CD14-positive monocyte (primary cell): ENCODE results near the gene CUX1. TPM values are rescaled to one million over a fixed set of nuclear protein-coding genes. Genes with fewer than 3 reads are reported as not detected.

ENCODE experiments used
- DNase-seq, 3 donors: peaks; one replicate each; pipeline ENCODE4 v3.0.0-alpha.2; 2011 to 2022
- H2AFZ ChIP-seq: 2 replicates; pipeline ENCODE4 v1.6.0; 2012; ENCODE audit warnings: mild to moderate bottlenecking, low read depth, low read length, inconsistent platforms; ENCODE audit not compliant: insufficient read depth, poor library complexity, severe bottlenecking
- H3K27ac ChIP-seq, 2 donors: 1 replicate in 1 of 2; 2 replicates in 1 of 2; pipeline ENCODE4 v1.5.1; 2012 to 2013; ENCODE audit warnings: low read length in 2 of 2, control low read depth in 1 of 2, inconsistent platforms in 1 of 2, low read depth in 1 of 2, mild to moderate bottlenecking in 1 of 2
- H3K27me3 ChIP-seq, 2 donors: one replicate each; pipeline versions ENCODE4 v1.6.0 to v1.6.1; 2011 to 2013; ENCODE audit warnings: low read length in 2 of 2; ENCODE audit not compliant: control insufficient read depth in 2 of 2, insufficient read depth in 2 of 2
- H3K36me3 ChIP-seq, 2 donors: replicated peaks in 1 of 2; 1 replicate in 1 of 2; 2 replicates in 1 of 2; pipeline versions ENCODE4 v1.5.1 to v1.6.1; 2012 to 2013; ENCODE audit warnings: low read length in 2 of 2, control low read depth in 1 of 2, inconsistent platforms in 1 of 2, mild to moderate bottlenecking in 1 of 2; ENCODE audit not compliant: insufficient read depth in 2 of 2, control insufficient read depth in 1 of 2
- H3K4me1 ChIP-seq, 2 donors: 1 replicate in 1 of 2; 2 replicates in 1 of 2; pipeline versions ENCODE4 v1.5.1 to v1.6.1; 2012 to 2013; ENCODE audit warnings: low read length in 2 of 2, control low read depth in 1 of 2, inconsistent platforms in 1 of 2, mild to moderate bottlenecking in 1 of 2, moderate library complexity in 1 of 2; ENCODE audit not compliant: insufficient read depth in 2 of 2, control insufficient read depth in 1 of 2
- H3K4me2 ChIP-seq: replicated peaks from 2 replicates; pipeline ENCODE3; 2012; ENCODE audit warnings: low read length, moderate library complexity, mild to moderate bottlenecking; ENCODE audit not compliant: poor library complexity, severe bottlenecking; ENCODE audit errors: extremely low read depth
- H3K4me3 ChIP-seq, 3 experiments: fragments of 200-600 bp in 1 of 3; sonication (generic) in 1 of 3; replicated peaks in 1 of 3; 1 replicate in 2 of 3; 2 replicates in 1 of 3; pipeline ENCODE4 v1.5.1; 2011 to 2013; ENCODE audit warnings: low read length in 3 of 3, mild to moderate bottlenecking in 3 of 3, control low read depth in 2 of 3, low read depth in 2 of 3, inconsistent platforms in 1 of 3, moderate library complexity in 1 of 3
- H3K79me2 ChIP-seq: 2 replicates; pipeline ENCODE4 v1.6.0; 2012; ENCODE audit warnings: mild to moderate bottlenecking, control low read depth, inconsistent platforms, low read length, moderate library complexity; ENCODE audit not compliant: insufficient read depth
- H3K9ac ChIP-seq: 2 replicates; pipeline ENCODE4 v1.6.0; 2017; ENCODE audit warnings: low read length, mild to moderate bottlenecking; ENCODE audit not compliant: insufficient read depth, poor library complexity, severe bottlenecking
- H3K9me3 ChIP-seq, 2 donors: replicated peaks in 1 of 2; 1 replicate in 1 of 2; 2 replicates in 1 of 2; pipeline versions ENCODE4 v1.5.1 to v1.6.1; 2012 to 2013; ENCODE audit warnings: low read length in 2 of 2, control low read depth in 1 of 2; ENCODE audit not compliant: control insufficient read depth in 1 of 2, insufficient read depth in 1 of 2
- H4K20me1 ChIP-seq: 2 replicates; pipeline ENCODE4 v1.6.0; 2012; ENCODE audit warnings: mild to moderate bottlenecking, low read length, control low read depth, moderate library complexity; ENCODE audit not compliant: insufficient read depth
- H3K27ac Mint-ChIP-seq, 7 donors: one replicate each; pipeline ENCODE4 v1.8.0; 2020; ENCODE audit warnings: mild to moderate bottlenecking in 7 of 7, mixed read lengths in 7 of 7, moderate library complexity in 6 of 7, inconsistent platforms in 2 of 7
- H3K27me3 Mint-ChIP-seq, 3 donors: one replicate each; pipeline ENCODE4 v1.8.0; 2021 to 2022; ENCODE audit warnings: low read depth in 3 of 3, mild to moderate bottlenecking in 3 of 3, mixed read lengths in 3 of 3, moderate library complexity in 3 of 3, inconsistent platforms in 1 of 3
- H3K36me3 Mint-ChIP-seq, 2 donors: one replicate each; pipeline ENCODE4 v1.8.0; 2020; ENCODE audit warnings: mixed read lengths in 2 of 2, inconsistent platforms in 1 of 2, mild to moderate bottlenecking in 1 of 2
- H3K4me1 Mint-ChIP-seq: one replicate; pipeline ENCODE4 v1.8.0; 2020; ENCODE audit warnings: mild to moderate bottlenecking, mixed read lengths
- H3K4me3 Mint-ChIP-seq, 2 donors: one replicate each; pipeline ENCODE4 v1.8.0; 2020; ENCODE audit warnings: mild to moderate bottlenecking in 2 of 2, mixed read lengths in 2 of 2, moderate library complexity in 1 of 2
- H3K9me3 Mint-ChIP-seq, 7 donors: one replicate each; pipeline ENCODE4 v1.8.0; 2020 to 2022; ENCODE audit warnings: mixed read lengths in 7 of 7, mild to moderate bottlenecking in 6 of 7, moderate library complexity in 6 of 7, inconsistent platforms in 2 of 7
- WGBS: methylation state at CpG from one replicate; pipeline ENCODE4 v1.1.5; 2013; ENCODE audit warnings: missing lambda C conversion rate; ENCODE audit not compliant: insufficient coverage; 5-methylcytosine and 5-hydroxymethylcytosine counted together
- intact Hi-C, 2 donors: fragments of 100-400 bp; cut with micrococcal nuclease; formaldehyde crosslinking; loops; one replicate each; pipeline versions ENCODE4 v1.15.0 to v1.15.1; 2023
- polyA plus RNA-seq, 3 donors: library from polyadenylated mRNA; depleted of rRNA in 1 of 3; unstranded in 2 of 3; stranded (reverse) in 1 of 3; fragments of 300-500 nt in 2 of 3; fragments of >200 nt in 1 of 3; fragmentation: Illumina TruSeq in 2 of 3; gene quantifications; 1 replicate in 2 of 3; 2 replicates in 1 of 3; pipeline ENCODE4 v1.2.3, GENCODE V29; 2012 to 2021
- TF ChIP-seq, protein P1 (sequence below): fragments of 200-600 bp; IDR thresholded peaks from one replicate; pipeline ENCODE4 v1.8.0; 2022; ENCODE audit warnings: antibody characterized with exemption, mild to moderate bottlenecking

CUX1 gene
- polyA plus RNA-seq, 3 donors = 17.6 to 38.0 (median 28.0) TPM

DNA sequence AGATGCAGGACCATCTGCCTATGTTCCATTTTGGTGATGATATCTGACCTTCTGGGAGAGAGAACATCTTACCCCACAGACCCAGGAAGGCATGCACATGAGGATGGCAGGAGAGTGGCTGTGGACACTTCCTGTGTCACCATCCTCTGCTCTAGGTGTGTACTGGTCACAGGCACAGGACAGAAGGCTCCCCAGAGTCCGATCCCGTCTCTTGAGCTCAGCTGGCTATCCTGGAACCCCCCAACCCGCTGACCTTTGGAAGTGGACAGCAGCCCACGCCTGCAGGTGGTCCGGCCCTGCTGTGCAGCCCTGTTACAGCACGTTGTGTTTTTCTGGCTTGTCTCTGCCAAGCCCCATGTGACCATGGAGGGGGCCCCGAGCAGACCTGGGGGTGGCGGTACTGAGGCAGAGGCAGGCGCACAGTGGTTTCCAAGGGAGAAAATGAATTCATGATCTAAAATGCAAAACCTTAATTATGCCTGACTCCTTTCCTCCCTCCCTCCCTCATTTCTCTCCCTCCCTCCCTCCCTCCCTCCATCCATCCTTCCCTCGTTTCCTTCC lies 178.8 kb downstream of the CUX1 start:
- H3K27ac Mint-ChIP-seq = peak overlapping the region in 3 of 7 donors; percentile 1 to 48 (median 48)
- Histone ChIP-seq H3K4me2 (no peak overlapping the region), H3K9me3 (no peaks in the 10 kb centered on the region), H3K79me2 (peaks cover 88% of the 10 kb centered on the region), H2AFZ (no peak overlapping the region), H3K36me3 (peaks cover 2 to 5% of the 10 kb centered on the region in 2 donors), H3K4me3 (no peak overlapping the region), H3K27me3 (no peaks in the 10 kb centered on the region), H3K9ac (no peak overlapping the region), H3K27ac (no peak overlapping the region), H4K20me1 (peaks cover 100% of the 10 kb centered on the region), H3K4me1 (peaks cover 3 to 10% of the 10 kb centered on the region in 2 donors)
- intact Hi-C loops = no loop called here
- 74% methylated on average over 7 of the region's 10 CpGs for WGBS
- H3K36me3 Mint-ChIP-seq = peaks cover 3 to 24% of the 10 kb centered on the region in 2 donors
- no peak overlapping the region for H3K4me3 Mint-ChIP-seq
- H3K9me3 Mint-ChIP-seq = peaks cover 0 to 4% (median 0%) of the 10 kb centered on the region in 7 donors
- no peaks in the 10 kb centered on the region for H3K27me3 Mint-ChIP-seq
- no peak for DNase-seq
- TF ChIP-seq, protein P1, sequence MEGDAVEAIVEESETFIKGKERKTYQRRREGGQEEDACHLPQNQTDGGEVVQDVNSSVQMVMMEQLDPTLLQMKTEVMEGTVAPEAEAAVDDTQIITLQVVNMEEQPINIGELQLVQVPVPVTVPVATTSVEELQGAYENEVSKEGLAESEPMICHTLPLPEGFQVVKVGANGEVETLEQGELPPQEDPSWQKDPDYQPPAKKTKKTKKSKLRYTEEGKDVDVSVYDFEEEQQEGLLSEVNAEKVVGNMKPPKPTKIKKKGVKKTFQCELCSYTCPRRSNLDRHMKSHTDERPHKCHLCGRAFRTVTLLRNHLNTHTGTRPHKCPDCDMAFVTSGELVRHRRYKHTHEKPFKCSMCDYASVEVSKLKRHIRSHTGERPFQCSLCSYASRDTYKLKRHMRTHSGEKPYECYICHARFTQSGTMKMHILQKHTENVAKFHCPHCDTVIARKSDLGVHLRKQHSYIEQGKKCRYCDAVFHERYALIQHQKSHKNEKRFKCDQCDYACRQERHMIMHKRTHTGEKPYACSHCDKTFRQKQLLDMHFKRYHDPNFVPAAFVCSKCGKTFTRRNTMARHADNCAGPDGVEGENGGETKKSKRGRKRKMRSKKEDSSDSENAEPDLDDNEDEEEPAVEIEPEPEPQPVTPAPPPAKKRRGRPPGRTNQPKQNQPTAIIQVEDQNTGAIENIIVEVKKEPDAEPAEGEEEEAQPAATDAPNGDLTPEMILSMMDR = no peak
- peaks cover 22% of the 10 kb centered on the region for H3K4me1 Mint-ChIP-seq

DNA sequence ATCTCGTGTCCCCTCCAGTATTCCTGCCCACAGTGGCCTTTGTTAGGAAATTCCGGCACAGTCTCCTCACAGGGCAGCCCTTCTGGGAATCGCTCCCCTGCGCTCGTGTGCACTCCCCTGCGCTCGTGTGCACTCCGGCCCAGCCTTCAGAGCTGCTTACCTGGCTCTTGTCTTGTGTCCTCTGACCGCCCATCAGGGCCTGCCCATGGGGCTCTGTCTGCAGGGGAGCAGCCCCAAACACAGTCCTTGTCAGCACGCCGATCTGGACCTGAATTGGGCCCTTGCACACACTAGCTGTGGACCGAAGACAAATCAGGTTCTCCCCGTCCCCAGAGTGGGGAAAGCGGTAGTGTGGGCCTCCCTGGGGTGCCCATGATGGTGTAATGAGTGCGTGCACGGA lies 179.4 kb downstream of the CUX1 start:
- H3K79me2 ChIP-seq = peaks cover 87% of the 10 kb centered on the region
- no peak overlapping the region for H3K4me3 Mint-ChIP-seq

More for the DNA sequence above, 179.4 kb downstream of the CUX1 start:
- intact Hi-C loops = no loop called here
- TF ChIP-seq, protein P1 = no peak
- DNase-seq = no peak
- Histone ChIP-seq H3K9me3 (no peaks in the 10 kb centered on the region), H3K4me1 (peaks cover 0 to 4% of the 10 kb centered on the region in 2 donors), H3K27me3 (no peaks in the 10 kb centered on the region), H4K20me1 (peaks cover 100% of the 10 kb centered on the region), H3K4me3 (no peak overlapping the region), H3K4me2 (no peak overlapping the region), H3K36me3 (peaks cover 2 to 5% of the 10 kb centered on the region in 2 donors), H2AFZ (no peak overlapping the region), H3K27ac (no peak overlapping the region), H3K9ac (no peak overlapping the region)
- Mint-ChIP-seq H3K36me3 (peaks cover 3 to 24% of the 10 kb centered on the region in 2 donors), H3K4me1 (peaks cover 15% of the 10 kb centered on the region), H3K9me3 (peaks cover 0 to 4% (median 0%) of the 10 kb centered on the region in 7 donors), H3K27me3 (no peaks in the 10 kb centered on the region), H3K27ac (peak overlapping the region in 3 of 7 donors; percentile 26 to 68 (median 48))
- 94% methylated on average over 12 of the region's 16 CpGs for WGBS
